Memory B cell (primary cell): ENCODE results near the gene TMEM14B.
A peak's percentile ranks its signal among the peaks of the same experiment; 100 is the strongest.
"Not testable (repeated sequence)": the region's sequence is repeated elsewhere in the genome, so short reads cannot be mapped to it uniquely, and the experiment has no call there.

ENCODE experiments used
- ATAC-seq: fragments of 150-1000 bp; cut with Tn5 transposase; 2 replicates; pipeline ENCODE4 v1.10.0; 2021; ENCODE audit warnings: low read depth, mild to moderate bottlenecking, moderate library complexity
- DNase-seq, 2 donors: peaks; one replicate each; pipeline ENCODE4 v3.0.0; 2022; ENCODE audit warnings: low spot score in 2 of 2
- H3K27ac Mint-ChIP-seq: one replicate; pipeline ENCODE4 v1.8.0; 2022; ENCODE audit warnings: mild to moderate bottlenecking, moderate library complexity, mixed read lengths
- H3K27me3 Mint-ChIP-seq: one replicate; pipeline ENCODE4 v1.8.0; 2022; ENCODE audit warnings: mixed read lengths
- H3K36me3 Mint-ChIP-seq: one replicate; pipeline ENCODE4 v1.8.0; 2022; ENCODE audit warnings: mild to moderate bottlenecking, mixed read lengths
- H3K4me1 Mint-ChIP-seq: one replicate; pipeline ENCODE4 v1.8.0; 2022; ENCODE audit warnings: mixed read lengths
- H3K4me3 Mint-ChIP-seq: one replicate; pipeline ENCODE4 v1.8.0; 2022; ENCODE audit warnings: mild to moderate bottlenecking, moderate library complexity, mixed read lengths
- H3K9me3 Mint-ChIP-seq: one replicate; pipeline ENCODE4 v1.8.0; 2022; ENCODE audit warnings: mixed read lengths

The TMEM14B gene

GRCh38 chr6:10733151-10733715 lies 14.4 kb upstream of the TMEM14B start:
- H3K36me3 Mint-ChIP-seq, result peaks cover 12% of the 10 kb centered on the region
- H3K9me3 Mint-ChIP-seq, result no peaks in the 10 kb centered on the region
- H3K4me1 Mint-ChIP-seq, result peaks cover 1% of the 10 kb centered on the region
- no peak for DNase-seq
- ATAC-seq, result no peak
- no peak overlapping the region for H3K4me3 Mint-ChIP-seq
- H3K27me3 Mint-ChIP-seq, result no peaks in the 10 kb centered on the region
- no peak overlapping the region for H3K27ac Mint-ChIP-seq

- Mint-ChIP-seq H3K36me3 (peaks cover 11% of the 10 kb centered on the region), H3K4me3 (no peak overlapping the region), H3K27ac (no peak overlapping the region), H3K4me1 (no peaks in the 10 kb centered on the region), H3K9me3 (no peaks in the 10 kb centered on the region), H3K27me3 (no peaks in the 10 kb centered on the region)
- ATAC-seq (no peak), DNase-seq (no peak)
Measured at GRCh38 chr6:10733863-10734262, 13.7 kb upstream of the TMEM14B start.

- no peak for ATAC-seq
- Mint-ChIP-seq H3K4me1 (no peaks in the 10 kb centered on the region), H3K27ac (no peak overlapping the region), H3K9me3 (no peaks in the 10 kb centered on the region), H3K36me3 (peaks cover 5% of the 10 kb centered on the region), H3K4me3 (no peak overlapping the region), H3K27me3 (no peaks in the 10 kb centered on the region)
- DNase-seq, result no peak
Measured at GRCh38 chr6:10736731-10737130, 10.9 kb upstream of the TMEM14B start.

GRCh38 chr6:10740061-10740460 lies 7.5 kb upstream of the TMEM14B start:
- H3K27ac Mint-ChIP-seq, result no peak overlapping the region
- no peaks in the 10 kb centered on the region for H3K36me3 Mint-ChIP-seq
- H3K27me3 Mint-ChIP-seq, result no peaks in the 10 kb centered on the region
- H3K4me3 Mint-ChIP-seq, result no peak overlapping the region
- peaks cover 2% of the 10 kb centered on the region for H3K4me1 Mint-ChIP-seq
- DNase-seq (no peak), ATAC-seq (no peak)
- no peaks in the 10 kb centered on the region for H3K9me3 Mint-ChIP-seq

- ATAC-seq, H3K27ac Mint-ChIP-seq, H3K27me3 Mint-ChIP-seq, H3K4me1 Mint-ChIP-seq, H3K9me3 Mint-ChIP-seq, H3K4me3 Mint-ChIP-seq, H3K36me3 Mint-ChIP-seq, DNase-seq: not testable (repeated sequence)
Measured at GRCh38 chr6:10741643-10742042, 6.0 kb upstream of the TMEM14B start.

- Mint-ChIP-seq H3K36me3 (no peaks in the 10 kb centered on the region), H3K4me1 (peaks cover 10% of the 10 kb centered on the region), H3K4me3 (no peak overlapping the region), H3K9me3 (no peaks in the 10 kb centered on the region), H3K27ac (no peak overlapping the region), H3K27me3 (no peaks in the 10 kb centered on the region)
- ATAC-seq (no peak), DNase-seq (no peak)
Measured at GRCh38 chr6:10742251-10742650, 5.4 kb upstream of the TMEM14B start.

- Mint-ChIP-seq H3K9me3 (no peaks in the 10 kb centered on the region), H3K4me3 (no peak overlapping the region), H3K36me3 (no peaks in the 10 kb centered on the region), H3K27ac (no peak overlapping the region), H3K4me1 (peaks cover 10% of the 10 kb centered on the region), H3K27me3 (no peaks in the 10 kb centered on the region)
- ATAC-seq (no peak), DNase-seq (no peak)
Measured at GRCh38 chr6:10743515-10743914, 4.1 kb upstream of the TMEM14B start.

GRCh38 chr6:10745116-10745515 lies 2.5 kb upstream of the TMEM14B start:
- H3K4me3 Mint-ChIP-seq, result peak overlapping the region; percentile 2
- H3K27me3 Mint-ChIP-seq, result no peaks in the 10 kb centered on the region
- no peaks in the 10 kb centered on the region for H3K9me3 Mint-ChIP-seq
- H3K4me1 Mint-ChIP-seq, result peaks cover 12% of the 10 kb centered on the region
- no peak for DNase-seq
- no peak for ATAC-seq
- no peaks in the 10 kb centered on the region for H3K36me3 Mint-ChIP-seq
- no peak overlapping the region for H3K27ac Mint-ChIP-seq

- Mint-ChIP-seq H3K9me3 (no peaks in the 10 kb centered on the region), H3K27ac (peak overlapping the region; percentile 94), H3K27me3 (no peaks in the 10 kb centered on the region), H3K4me1 (peaks cover 20% of the 10 kb centered on the region), H3K4me3 (peak overlapping the region; percentile 90), H3K36me3 (peaks cover 7% of the 10 kb centered on the region)
- ATAC-seq (no peak), DNase-seq (no peak)
Measured at GRCh38 chr6:10746915-10747250, 722 bp upstream of the TMEM14B start.

- DNase-seq (no peak), ATAC-seq (no peak)
- peaks cover 34% of the 10 kb centered on the region for H3K4me1 Mint-ChIP-seq
- no peaks in the 10 kb centered on the region for H3K27me3 Mint-ChIP-seq
- no peak overlapping the region for H3K4me3 Mint-ChIP-seq
- H3K36me3 Mint-ChIP-seq, result peaks cover 21% of the 10 kb centered on the region
- no peaks in the 10 kb centered on the region for H3K9me3 Mint-ChIP-seq
- no peak overlapping the region for H3K27ac Mint-ChIP-seq
Measured at GRCh38 chr6:10749734-10750133, 2.1 kb downstream of the TMEM14B start.

GRCh38 chr6:10750568-10750967 lies 3.0 kb downstream of the TMEM14B start:
- H3K9me3 Mint-ChIP-seq, ATAC-seq, DNase-seq, H3K4me3 Mint-ChIP-seq, H3K27me3 Mint-ChIP-seq: not testable (repeated sequence)
- Mint-ChIP-seq H3K36me3 (peaks cover 28% of the 10 kb centered on the region), H3K4me1 (peaks cover 30% of the 10 kb centered on the region), H3K27ac (peak overlapping the region; percentile 41)

GRCh38 chr6:10751757-10752156 lies 4.2 kb downstream of the TMEM14B start:
- DNase-seq, H3K27ac Mint-ChIP-seq: not testable (repeated sequence)
- peaks cover 30% of the 10 kb centered on the region for H3K36me3 Mint-ChIP-seq

GRCh38 chr6:10756085-10756484 lies 8.5 kb downstream of the TMEM14B start:
- Mint-ChIP-seq H3K27me3 (no peaks in the 10 kb centered on the region), H3K36me3 (peaks cover 36% of the 10 kb centered on the region), H3K9me3 (no peaks in the 10 kb centered on the region), H3K4me1 (peaks cover 20% of the 10 kb centered on the region), H3K27ac (peak overlapping the region; percentile 35), H3K4me3 (no peak overlapping the region)
- ATAC-seq (no peak), DNase-seq (no peak)

More at GRCh38 chr6:10751757-10752156, 4.2 kb downstream of the TMEM14B start:
- not testable (repeated sequence) for ATAC-seq, H3K27me3 Mint-ChIP-seq, H3K4me3 Mint-ChIP-seq, H3K9me3 Mint-ChIP-seq
- peaks cover 28% of the 10 kb centered on the region for H3K4me1 Mint-ChIP-seq

- ATAC-seq, result peak; percentile 39
- no peak overlapping the region for H3K27ac Mint-ChIP-seq
- peaks cover 6% of the 10 kb centered on the region for H3K4me1 Mint-ChIP-seq
- no peaks in the 10 kb centered on the region for H3K27me3 Mint-ChIP-seq
- DNase-seq, result no peak
- H3K36me3 Mint-ChIP-seq, result peaks cover 24% of the 10 kb centered on the region
- no peak overlapping the region for H3K4me3 Mint-ChIP-seq
- no peaks in the 10 kb centered on the region for H3K9me3 Mint-ChIP-seq
Measured at GRCh38 chr6:10759312-10759839, 11.8 kb downstream of the TMEM14B start.

- no peak overlapping the region for H3K4me3 Mint-ChIP-seq
- no peak overlapping the region for H3K27ac Mint-ChIP-seq
- H3K36me3 Mint-ChIP-seq, result peaks cover 19% of the 10 kb centered on the region
- no peak for ATAC-seq
- no peaks in the 10 kb centered on the region for H3K9me3 Mint-ChIP-seq
- H3K4me1 Mint-ChIP-seq, result peaks cover 2% of the 10 kb centered on the region
- no peaks in the 10 kb centered on the region for H3K27me3 Mint-ChIP-seq
- DNase-seq, result no peak
Measured at GRCh38 chr6:10759884-10760329, 12.3 kb downstream of the TMEM14B start.
